Breast epithelium (tissue), 4 donors: ENCODE measurements around the gene SERPINA5. TPM values are rescaled to one million over a fixed set of nuclear protein-coding genes. Genes with fewer than 3 reads are reported as not detected.
A peak's percentile ranks its signal among the peaks of the same experiment; 100 is the strongest.

ENCODE experiments used
- DNase-seq, 2 donors: peaks; one replicate each; pipeline ENCODE4 v3.0.0-alpha.2; 2019; ENCODE audit warnings: low spot score in 2 of 2
- H3K27ac ChIP-seq, 2 donors: fragments of 200-600 bp; sonication (generic) in 1 of 2; one replicate each; pipeline ENCODE4 v1.5.1; 2016 to 2019; ENCODE audit warnings: mild to moderate bottlenecking in 1 of 2
- H3K27me3 ChIP-seq, 2 donors: fragments of 200-600 bp; sonication (generic) in 1 of 2; one replicate each; pipeline versions ENCODE4 v1.5.1 to v1.6.0; 2017 to 2019; ENCODE audit warnings: control low read depth in 1 of 2, mild to moderate bottlenecking in 1 of 2
- H3K36me3 ChIP-seq: fragments of 200-600 bp; one replicate; pipeline ENCODE4 v1.5.1; 2019
- H3K4me1 ChIP-seq, 2 donors: fragments of 200-600 bp; sonication (generic); one replicate each; pipeline ENCODE4 v1.5.1; 2016 to 2019; ENCODE audit warnings: control low read depth in 1 of 2
- H3K4me3 ChIP-seq, 3 donors: fragments of 200-600 bp; sonication (generic); 1 replicate in 2 of 3; 2 replicates in 1 of 3; pipeline ENCODE4 v1.5.1; 2016 to 2019; ENCODE audit warnings: mild to moderate bottlenecking in 3 of 3, moderate library complexity in 2 of 3
- H3K9me3 ChIP-seq, 2 donors: fragments of 200-600 bp; sonication (generic) in 1 of 2; one replicate each; pipeline ENCODE4 v1.5.1; 2016 to 2019; ENCODE audit warnings: control low read depth in 1 of 2
- CTCF ChIP-seq, 3 donors: fragments of 450-650 bp; IDR thresholded peaks; one replicate each; pipeline ENCODE4 v1.5.1; 2016 to 2017; ENCODE audit warnings: antibody characterized with exemption in 3 of 3, mild to moderate bottlenecking in 3 of 3, moderate library complexity in 3 of 3
- POLR2A ChIP-seq: fragments of 450-650 bp; IDR thresholded peaks from one replicate; pipeline ENCODE4 v1.6.1; 2016; ENCODE audit warnings: antibody characterized with exemption, mild to moderate bottlenecking, moderate library complexity
- POLR2AphosphoS5 ChIP-seq, 3 donors: sonication (generic); formaldehyde crosslinking; IDR thresholded peaks; one replicate each; pipeline ENCODE4 v1.6.1; 2017; ENCODE audit warnings: antibody characterized with exemption in 3 of 3
- intact Hi-C: fragments of 100-400 bp; cut with DNase I; formaldehyde crosslinking; loops from one replicate; pipeline ENCODE4 v1.15.1; 2023; ENCODE audit warnings: low total_unique reads
- total RNA-seq, 3 donors: library from RNA; depleted of rRNA; stranded (reverse); fragments of >200 nt; gene quantifications; one replicate each; pipeline ENCODE4 v1.1.0, GENCODE V29; 2016

Gene SERPINA5
- total RNA-seq, 3 donors from 2014 or later, result 4.3 to 32.9 (median 20.6) TPM

- intact Hi-C loops, result no loop called here
- no peak for TF ChIP-seq POLR2AphosphoS5 (IDR thresholded peaks at IDR 0.05)
- no peak for TF ChIP-seq POLR2A
- TF ChIP-seq CTCF (IDR thresholded peaks at IDR 0.05), result no peak
- H3K27me3 ChIP-seq, result no peaks in the 10 kb centered on the region
- H3K36me3 ChIP-seq, result no peaks in the 10 kb centered on the region
- DNase-seq, result no peak
- no peaks in the 10 kb centered on the region for H3K9me3 ChIP-seq
- H3K4me3 ChIP-seq, result no peak overlapping the region
- H3K27ac ChIP-seq, result no peak overlapping the region
- H3K4me1 ChIP-seq, result peaks cover 0 to 3% of the 10 kb centered on the region in 2 donors
Measured at GRCh38 chr14:94569381-94570001, 11.7 kb upstream of the SERPINA5 start.

GRCh38 chr14:94570002-94570400 lies 11.2 kb upstream of the SERPINA5 start:
- H3K9me3 ChIP-seq, result no peaks in the 10 kb centered on the region
- no peak overlapping the region for H3K27ac ChIP-seq
- no peaks in the 10 kb centered on the region for H3K36me3 ChIP-seq
- H3K4me3 ChIP-seq, result no peak overlapping the region
- TF ChIP-seq POLR2A (no peak), POLR2AphosphoS5 (IDR thresholded peaks at IDR 0.05) (no peak), CTCF (IDR thresholded peaks at IDR 0.05) (no peak)
- peaks cover 0 to 3% of the 10 kb centered on the region in 2 donors for H3K4me1 ChIP-seq
- intact Hi-C loops, result no loop called here
- H3K27me3 ChIP-seq, result no peaks in the 10 kb centered on the region
- DNase-seq, result no peak

- H3K27ac ChIP-seq, result no peak overlapping the region
- no peak overlapping the region for H3K4me3 ChIP-seq
- H3K9me3 ChIP-seq, result no peaks in the 10 kb centered on the region
- H3K27me3 ChIP-seq, result no peaks in the 10 kb centered on the region
- H3K4me1 ChIP-seq, result peaks cover 0 to 3% of the 10 kb centered on the region in 2 donors
- no peaks in the 10 kb centered on the region for H3K36me3 ChIP-seq
- TF ChIP-seq POLR2AphosphoS5 (IDR thresholded peaks at IDR 0.05), result no peak
- TF ChIP-seq POLR2A, result no peak
- no peak for TF ChIP-seq CTCF (IDR thresholded peaks at IDR 0.05)
- intact Hi-C loops, result no loop called here
- DNase-seq, result no peak
Measured at GRCh38 chr14:94570440-94570839, 10.8 kb upstream of the SERPINA5 start.

- Histone ChIP-seq H3K4me1 (peaks cover 0 to 3% of the 10 kb centered on the region in 2 donors), H3K4me3 (no peak overlapping the region), H3K9me3 (no peaks in the 10 kb centered on the region), H3K27ac (peak overlapping the region; percentile 52 to 60), H3K27me3 (no peaks in the 10 kb centered on the region), H3K36me3 (no peaks in the 10 kb centered on the region)
- TF ChIP-seq POLR2A (no peak), POLR2AphosphoS5 (IDR thresholded peaks at IDR 0.05) (no peak), CTCF (IDR thresholded peaks at IDR 0.05) (no peak)
- peak in 1 of 2 donors; percentile 30 for DNase-seq
- intact Hi-C loops, result no loop called here
Measured at GRCh38 chr14:94571395-94571794, 9.8 kb upstream of the SERPINA5 start.

GRCh38 chr14:94571950-94572349 lies 9.3 kb upstream of the SERPINA5 start:
- no peak for TF ChIP-seq CTCF (IDR thresholded peaks at IDR 0.05)
- no peak for TF ChIP-seq POLR2A
- no peak for TF ChIP-seq POLR2AphosphoS5 (IDR thresholded peaks at IDR 0.05)
- no peaks in the 10 kb centered on the region for H3K9me3 ChIP-seq
- intact Hi-C loops, result no loop called here
- H3K36me3 ChIP-seq, result no peaks in the 10 kb centered on the region
- peak overlapping the region; percentile 52 to 60 for H3K27ac ChIP-seq
- H3K4me3 ChIP-seq, result no peak overlapping the region
- H3K27me3 ChIP-seq, result no peaks in the 10 kb centered on the region
- H3K4me1 ChIP-seq, result peaks cover 0 to 3% of the 10 kb centered on the region in 2 donors
- DNase-seq, result no peak
